ENCODE results near the gene BTC.

DNA sequence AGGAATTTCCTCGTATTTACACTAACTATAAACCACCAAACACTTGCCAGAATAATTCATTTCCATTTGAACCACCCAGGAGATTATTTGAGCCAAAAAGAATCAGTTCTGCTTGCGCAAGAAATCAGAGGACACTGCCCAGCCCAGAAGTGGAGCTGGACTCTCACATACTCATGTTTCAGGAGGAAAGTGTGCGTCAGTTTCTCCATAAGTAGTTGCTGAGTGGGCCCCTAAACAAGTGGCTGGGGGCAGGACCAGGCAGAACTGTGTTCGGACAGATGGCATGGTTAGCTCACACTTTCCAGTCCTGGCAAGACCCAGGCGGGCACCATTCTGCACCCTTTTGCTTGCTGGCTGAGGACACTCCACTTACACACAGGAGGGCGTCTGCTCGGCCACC, 38.8 kb downstream of the BTC start:
- TF ChIP-seq, protein P1, sequence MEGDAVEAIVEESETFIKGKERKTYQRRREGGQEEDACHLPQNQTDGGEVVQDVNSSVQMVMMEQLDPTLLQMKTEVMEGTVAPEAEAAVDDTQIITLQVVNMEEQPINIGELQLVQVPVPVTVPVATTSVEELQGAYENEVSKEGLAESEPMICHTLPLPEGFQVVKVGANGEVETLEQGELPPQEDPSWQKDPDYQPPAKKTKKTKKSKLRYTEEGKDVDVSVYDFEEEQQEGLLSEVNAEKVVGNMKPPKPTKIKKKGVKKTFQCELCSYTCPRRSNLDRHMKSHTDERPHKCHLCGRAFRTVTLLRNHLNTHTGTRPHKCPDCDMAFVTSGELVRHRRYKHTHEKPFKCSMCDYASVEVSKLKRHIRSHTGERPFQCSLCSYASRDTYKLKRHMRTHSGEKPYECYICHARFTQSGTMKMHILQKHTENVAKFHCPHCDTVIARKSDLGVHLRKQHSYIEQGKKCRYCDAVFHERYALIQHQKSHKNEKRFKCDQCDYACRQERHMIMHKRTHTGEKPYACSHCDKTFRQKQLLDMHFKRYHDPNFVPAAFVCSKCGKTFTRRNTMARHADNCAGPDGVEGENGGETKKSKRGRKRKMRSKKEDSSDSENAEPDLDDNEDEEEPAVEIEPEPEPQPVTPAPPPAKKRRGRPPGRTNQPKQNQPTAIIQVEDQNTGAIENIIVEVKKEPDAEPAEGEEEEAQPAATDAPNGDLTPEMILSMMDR (IDR thresholded peaks at IDR 0.05) = no peak
- TF ChIP-seq POLR2A (IDR thresholded peaks at IDR 0.05) = no peak
- no peak for TF ChIP-seq POLR2AphosphoS5 (IDR thresholded peaks at IDR 0.05)

All from transverse colon (tissue), 4 donors.